HG03565 (cell line): ENCODE results near the gene CNTROB.
A peak's percentile ranks its signal among the peaks of the same experiment; 100 is the strongest.

Experiments
- ATAC-seq: cut with Tn5 transposase; IDR thresholded peaks from one replicate; pipeline ENCODE4 v1.9.1; 2021; ENCODE audit warnings: mild to moderate bottlenecking, moderate library complexity; ENCODE audit not compliant: unreplicated experiment

The CNTROB gene

GRCh38 chr17:7931709-7932482 lies at the start of gene CNTROB, which contains the start of gene TRAPPC1:
TSS of gene CNTROB (plus strand) at chr17:7932206. CDS start at chr17:7933080, 874 bp downstream.
TSS of gene TRAPPC1 (minus strand) at chr17:7931946. CDS start at chr17:7931829, 117 bp downstream.
- ATAC-seq = peak; percentile 97

GRCh38 chr17:7882629-7883028 lies 49.4 kb upstream of the CNTROB start:
- no peak for ATAC-seq

- ATAC-seq = no peak
Measured at GRCh38 chr17:7883781-7884386, 48.1 kb upstream of the CNTROB start.

GRCh38 chr17:7884581-7885366 lies 47.2 kb upstream of the CNTROB start:
- no peak for ATAC-seq

GRCh38 chr17:7885367-7886226 lies 46.4 kb upstream of the CNTROB start:
- peak; percentile 27 for ATAC-seq

- ATAC-seq = no peak
Measured at GRCh38 chr17:7886227-7887037, 45.6 kb upstream of the CNTROB start.

- ATAC-seq = no peak
Measured at GRCh38 chr17:7887038-7887481, 44.9 kb upstream of the CNTROB start.

GRCh38 chr17:7887482-7888183 lies 44.4 kb upstream of the CNTROB start:
- ATAC-seq = no peak

- ATAC-seq = no peak
Measured at GRCh38 chr17:7888184-7888920, 43.7 kb upstream of the CNTROB start, which contains the start of gene CHD3. TSS of gene CHD3 (plus strand) at chr17:7888789. CDS start at chr17:7889001, 212 bp downstream.

- no peak for ATAC-seq
Measured at GRCh38 chr17:7889166-7889955, 42.6 kb upstream of the CNTROB start.

GRCh38 chr17:7893187-7893880 lies 38.7 kb upstream of the CNTROB start:
- no peak for ATAC-seq

GRCh38 chr17:7894226-7894625 lies 37.8 kb upstream of the CNTROB start:
- no peak for ATAC-seq

GRCh38 chr17:7894866-7895265 lies 37.1 kb upstream of the CNTROB start:
- no peak for ATAC-seq

GRCh38 chr17:7897090-7897489 lies 34.9 kb upstream of the CNTROB start:
- ATAC-seq = no peak

- ATAC-seq = no peak
Measured at GRCh38 chr17:7897773-7898172, 34.2 kb upstream of the CNTROB start.

- ATAC-seq = no peak
Measured at GRCh38 chr17:7903154-7904103, 28.6 kb upstream of the CNTROB start.
